ENCODE measurements around the gene SNX25. TPM values are rescaled to one million over a fixed set of nuclear protein-coding genes. Genes with fewer than 3 reads are reported as not detected.
A peak's percentile ranks its signal among the peaks of the same experiment; 100 is the strongest.

The SNX25 gene
- total and polyA plus RNA-seq, 2 of the 13 experiments (the other 11 are each of a cell fraction or from before 2014, with no cell fraction given): 23.4 to 23.5 TPM

GRCh38 chr4:185209031-185209851, at the start of gene SNX25 (continued):
- TF ChIP-seq POLR2AphosphoS5 (IDR thresholded peaks at IDR 0.05; ENCODE audit: low read depth, low read length): 0 out of 2 replicates have a peak, but pooled peaks have one; percentile 33
- peak; percentile 68; the same call in 1 of the 2 replicates for TF ChIP-seq CCDC6 (CRISPR knock-in tag; IDR thresholded peaks at IDR 0.05)
- peak; percentile 35; the same call in 1 of the 2 replicates for TF ChIP-seq MTA1 (CRISPR knock-in tag; IDR thresholded peaks at IDR 0.05; ENCODE audit: borderline replicate concordance)
- TF ChIP-seq DNMT3B (CRISPR knock-in tag; conservative IDR thresholded peaks at IDR 0.05): 0 out of 2 replicates have a peak, but pooled peaks have one; percentile 21
- no peak for TF ChIP-seq HNF4G (IDR thresholded peaks at IDR 0.05; ENCODE audit: borderline replicate concordance, low read depth, low read length)
- TF ChIP-seq HNF4G (CRISPR knock-in tag; IDR thresholded peaks at IDR 0.05; ENCODE audit: borderline replicate concordance, low read depth): 0 out of 2 replicates have a peak, but pooled peaks have one; percentile 21
- peak; percentile 55; the same call in 1 of the 2 replicates for TF ChIP-seq ZNF558 (CRISPR knock-in tag; IDR thresholded peaks at IDR 0.05; ENCODE audit: borderline replicate concordance)
- TF ChIP-seq, protein P1, sequence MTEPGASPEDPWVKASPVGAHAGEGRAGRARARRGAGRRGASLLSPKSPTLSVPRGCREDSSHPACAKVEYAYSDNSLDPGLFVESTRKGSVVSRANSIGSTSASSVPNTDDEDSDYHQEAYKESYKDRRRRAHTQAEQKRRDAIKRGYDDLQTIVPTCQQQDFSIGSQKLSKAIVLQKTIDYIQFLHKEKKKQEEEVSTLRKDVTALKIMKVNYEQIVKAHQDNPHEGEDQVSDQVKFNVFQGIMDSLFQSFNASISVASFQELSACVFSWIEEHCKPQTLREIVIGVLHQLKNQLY (CRISPR knock-in tag; IDR thresholded peaks at IDR 0.05): peak; percentile 32; the same call in 1 of the 2 replicates
- peak; percentile 30; the same call in 1 of the 2 replicates for TF ChIP-seq ERF (CRISPR knock-in tag; IDR thresholded peaks at IDR 0.05)
- peak; percentile 26; the same call in 1 of the 2 replicates for TF ChIP-seq ZHX2 (IDR thresholded peaks at IDR 0.05; ENCODE audit: low read depth)
- no peak; the same call in 1 of the 2 replicates for TF ChIP-seq ZHX2 (CRISPR knock-in tag; IDR thresholded peaks at IDR 0.05; ENCODE audit: borderline replicate concordance)
- TF ChIP-seq MEF2D (CRISPR knock-in tag; IDR thresholded peaks at IDR 0.05): 0 out of 2 replicates have a peak, but pooled peaks have one; percentile 48
- TF ChIP-seq MTA3 (CRISPR knock-in tag; IDR thresholded peaks at IDR 0.05): no peak
- no peak for TF ChIP-seq CENPT (CRISPR knock-in tag; IDR thresholded peaks at IDR 0.05; ENCODE audit: low read depth)
- TF ChIP-seq, protein P2, sequence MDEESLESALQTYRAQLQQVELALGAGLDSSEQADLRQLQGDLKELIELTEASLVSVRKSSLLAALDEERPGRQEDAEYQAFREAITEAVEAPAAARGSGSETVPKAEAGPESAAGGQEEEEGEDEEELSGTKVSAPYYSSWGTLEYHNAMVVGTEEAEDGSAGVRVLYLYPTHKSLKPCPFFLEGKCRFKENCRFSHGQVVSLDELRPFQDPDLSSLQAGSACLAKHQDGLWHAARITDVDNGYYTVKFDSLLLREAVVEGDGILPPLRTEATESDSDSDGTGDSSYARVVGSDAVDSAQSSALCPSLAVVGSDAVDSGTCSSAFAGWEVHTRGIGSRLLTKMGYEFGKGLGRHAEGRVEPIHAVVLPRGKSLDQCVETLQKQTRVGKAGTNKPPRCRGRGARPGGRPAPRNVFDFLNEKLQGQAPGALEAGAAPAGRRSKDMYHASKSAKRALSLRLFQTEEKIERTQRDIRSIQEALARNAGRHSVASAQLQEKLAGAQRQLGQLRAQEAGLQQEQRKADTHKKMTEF (CRISPR knock-in tag; IDR thresholded peaks at IDR 0.05): peak; percentile 38; the same call in 1 of the 2 replicates
- 0 out of 2 replicates have a peak, but pooled peaks have one; percentile 50 for TF ChIP-seq SNAI1 (CRISPR knock-in tag; IDR thresholded peaks at IDR 0.05; ENCODE audit: borderline replicate concordance)
- TF ChIP-seq, protein P3, sequence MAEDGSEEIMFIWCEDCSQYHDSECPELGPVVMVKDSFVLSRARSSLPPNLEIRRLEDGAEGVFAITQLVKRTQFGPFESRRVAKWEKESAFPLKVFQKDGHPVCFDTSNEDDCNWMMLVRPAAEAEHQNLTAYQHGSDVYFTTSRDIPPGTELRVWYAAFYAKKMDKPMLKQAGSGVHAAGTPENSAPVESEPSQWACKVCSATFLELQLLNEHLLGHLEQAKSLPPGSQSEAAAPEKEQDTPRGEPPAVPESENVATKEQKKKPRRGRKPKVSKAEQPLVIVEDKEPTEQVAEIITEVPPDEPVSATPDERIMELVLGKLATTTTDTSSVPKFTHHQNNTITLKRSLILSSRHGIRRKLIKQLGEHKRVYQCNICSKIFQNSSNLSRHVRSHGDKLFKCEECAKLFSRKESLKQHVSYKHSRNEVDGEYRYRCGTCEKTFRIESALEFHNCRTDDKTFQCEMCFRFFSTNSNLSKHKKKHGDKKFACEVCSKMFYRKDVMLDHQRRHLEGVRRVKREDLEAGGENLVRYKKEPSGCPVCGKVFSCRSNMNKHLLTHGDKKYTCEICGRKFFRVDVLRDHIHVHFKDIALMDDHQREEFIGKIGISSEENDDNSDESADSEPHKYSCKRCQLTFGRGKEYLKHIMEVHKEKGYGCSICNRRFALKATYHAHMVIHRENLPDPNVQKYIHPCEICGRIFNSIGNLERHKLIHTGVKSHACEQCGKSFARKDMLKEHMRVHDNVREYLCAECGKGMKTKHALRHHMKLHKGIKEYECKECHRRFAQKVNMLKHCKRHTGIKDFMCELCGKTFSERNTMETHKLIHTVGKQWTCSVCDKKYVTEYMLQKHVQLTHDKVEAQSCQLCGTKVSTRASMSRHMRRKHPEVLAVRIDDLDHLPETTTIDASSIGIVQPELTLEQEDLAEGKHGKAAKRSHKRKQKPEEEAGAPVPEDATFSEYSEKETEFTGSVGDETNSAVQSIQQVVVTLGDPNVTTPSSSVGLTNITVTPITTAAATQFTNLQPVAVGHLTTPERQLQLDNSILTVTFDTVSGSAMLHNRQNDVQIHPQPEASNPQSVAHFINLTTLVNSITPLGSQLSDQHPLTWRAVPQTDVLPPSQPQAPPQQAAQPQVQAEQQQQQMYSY (CRISPR knock-in tag; IDR thresholded peaks at IDR 0.05): peak; percentile 61; the same call in 1 of the 2 replicates
